Left lung (tissue), 10 donors: ENCODE measurements around the gene HS3ST5. TPM values are rescaled to one million over a fixed set of nuclear protein-coding genes. Genes with fewer than 3 reads are reported as not detected.

ENCODE experiments used
- ATAC-seq: fragments of 200-7000 bp; cut with Tn5 transposase; one replicate; pipeline ENCODE4 v1.9.1; 2020; ENCODE audit warnings: moderate library complexity
- DNase-seq, 4 donors: peaks; one replicate each; pipeline ENCODE4 v3.0.0-alpha.2; 2013 to 2020
- H3K27ac ChIP-seq, 2 donors: fragments of 200-600 bp; sonication (generic) in 1 of 2; one replicate each; pipeline versions ENCODE4 v1.5.0 to v1.8.0; 2020 to 2021
- H3K27me3 ChIP-seq, 2 donors: fragments of 200-600 bp; sonication (generic) in 1 of 2; one replicate each; pipeline versions ENCODE4 v1.5.0 to v1.8.0; 2020 to 2021
- H3K36me3 ChIP-seq, 2 donors: fragments of 200-600 bp; sonication (generic) in 1 of 2; one replicate each; pipeline versions ENCODE4 v1.5.0 to v1.8.0; 2020 to 2021
- H3K4me1 ChIP-seq, 2 donors: fragments of 200-600 bp; one replicate each; pipeline ENCODE4 v1.8.0; 2021
- H3K4me3 ChIP-seq, 2 donors: fragments of 200-600 bp; sonication (generic) in 1 of 2; one replicate each; pipeline versions ENCODE4 v1.5.0 to v1.8.0; 2020 to 2021; ENCODE audit warnings: mild to moderate bottlenecking in 1 of 2
- H3K9me3 ChIP-seq, 2 donors: fragments of 200-600 bp; sonication (generic) in 1 of 2; one replicate each; pipeline versions ENCODE4 v1.5.0 to v1.8.0; 2020 to 2021
- intact Hi-C, 2 donors: fragments of 100-400 bp; cut with DNase I; formaldehyde crosslinking; loops; one replicate each; pipeline versions ENCODE4 v1.11.2 to v1.14.2; 2022
- polyA plus RNA-seq, 6 donors: library from polyadenylated mRNA; unstranded; fragments of 120-200 nt; gene quantifications; one replicate each; pipeline ENCODE4 v1.2.1, GENCODE V29; 2013; ENCODE audit not compliant: insufficient read length in 6 of 6
- total RNA-seq, 2 donors: library from RNA; stranded (reverse); fragmentation: NEBNext Ultra II Directional; extraction: Animal tissue kit (Norgen Biotek cat#: 25700); gene quantifications; one replicate each; pipeline ENCODE4 v1.2.1, GENCODE V29; 2021
- TF ChIP-seq, protein P1 (sequence below), 2 donors: fragments of 200-600 bp; sonication (generic) in 1 of 2; IDR thresholded peaks; one replicate each; pipeline versions ENCODE4 v1.5.0 to v1.8.0; 2021; ENCODE audit warnings: antibody characterized with exemption in 2 of 2
- donor health status: DM: no; HTN: yes; CAD: no.
- donor health status: DM: no; HTN: no; CAD: no.

Gene HS3ST5
- total and polyA plus RNA-seq, 8 donors: 0.06 to 0.33 (median 0.18) TPM; not detected in 1

DNA sequence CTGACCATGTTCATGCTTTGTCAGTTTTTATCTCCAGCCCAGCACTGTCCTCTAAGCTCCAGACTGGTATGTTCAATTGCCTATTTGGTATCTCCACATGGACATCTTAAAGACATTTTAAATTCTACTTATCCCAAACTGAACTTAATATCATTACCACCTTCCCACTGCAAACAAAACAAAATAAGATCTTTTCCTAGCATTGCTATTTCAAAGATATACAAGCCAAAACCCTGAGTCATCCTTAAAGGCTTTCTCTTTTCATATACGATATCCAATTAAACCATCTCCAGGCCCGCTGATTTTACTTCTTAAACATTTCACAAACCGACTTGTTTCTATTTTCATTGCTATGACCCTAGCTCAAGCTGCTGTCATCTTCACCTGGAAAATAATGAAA, 35.1 kb upstream of the HS3ST5 start:
- no peak overlapping the region for H3K4me3 ChIP-seq
- no peak for ATAC-seq
- intact Hi-C loops: no loop called here
- no peak overlapping the region for H3K27ac ChIP-seq
- H3K36me3 ChIP-seq: no peaks in the 10 kb centered on the region
- H3K9me3 ChIP-seq: no peaks in the 10 kb centered on the region
- TF ChIP-seq, protein P1, sequence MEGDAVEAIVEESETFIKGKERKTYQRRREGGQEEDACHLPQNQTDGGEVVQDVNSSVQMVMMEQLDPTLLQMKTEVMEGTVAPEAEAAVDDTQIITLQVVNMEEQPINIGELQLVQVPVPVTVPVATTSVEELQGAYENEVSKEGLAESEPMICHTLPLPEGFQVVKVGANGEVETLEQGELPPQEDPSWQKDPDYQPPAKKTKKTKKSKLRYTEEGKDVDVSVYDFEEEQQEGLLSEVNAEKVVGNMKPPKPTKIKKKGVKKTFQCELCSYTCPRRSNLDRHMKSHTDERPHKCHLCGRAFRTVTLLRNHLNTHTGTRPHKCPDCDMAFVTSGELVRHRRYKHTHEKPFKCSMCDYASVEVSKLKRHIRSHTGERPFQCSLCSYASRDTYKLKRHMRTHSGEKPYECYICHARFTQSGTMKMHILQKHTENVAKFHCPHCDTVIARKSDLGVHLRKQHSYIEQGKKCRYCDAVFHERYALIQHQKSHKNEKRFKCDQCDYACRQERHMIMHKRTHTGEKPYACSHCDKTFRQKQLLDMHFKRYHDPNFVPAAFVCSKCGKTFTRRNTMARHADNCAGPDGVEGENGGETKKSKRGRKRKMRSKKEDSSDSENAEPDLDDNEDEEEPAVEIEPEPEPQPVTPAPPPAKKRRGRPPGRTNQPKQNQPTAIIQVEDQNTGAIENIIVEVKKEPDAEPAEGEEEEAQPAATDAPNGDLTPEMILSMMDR (IDR thresholded peaks at IDR 0.05): no peak
- no peaks in the 10 kb centered on the region for H3K27me3 ChIP-seq
- DNase-seq: no peak
- no peaks in the 10 kb centered on the region for H3K4me1 ChIP-seq

DNA sequence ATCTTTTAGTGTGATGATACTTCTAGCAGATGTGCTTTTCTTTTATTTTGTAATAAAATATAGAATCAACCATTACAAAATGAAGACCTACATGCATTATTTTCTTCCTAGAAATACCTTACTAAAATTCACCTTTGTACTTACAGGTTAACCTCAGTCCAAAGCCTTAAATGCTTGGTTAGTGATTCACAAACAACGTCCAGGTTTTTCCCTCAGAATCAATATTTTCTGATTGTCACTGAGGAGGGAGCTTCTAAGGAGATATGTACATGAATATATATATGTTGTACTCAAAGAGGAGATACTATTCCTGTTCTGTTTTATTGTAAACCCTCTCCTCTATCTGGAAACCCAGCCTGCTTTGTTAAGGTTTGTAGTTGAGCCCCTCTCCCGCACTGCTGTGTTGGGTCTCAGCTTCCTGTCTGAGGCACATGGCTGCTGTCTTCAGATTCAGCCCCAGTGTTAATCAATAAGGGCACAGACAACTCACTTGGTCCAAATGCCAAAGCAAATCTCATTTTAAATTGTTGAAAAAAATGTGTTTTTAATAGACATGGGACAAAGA, 33.9 kb upstream of the HS3ST5 start:
- ATAC-seq (no peak), DNase-seq (no peak)
- Histone ChIP-seq H3K9me3 (no peaks in the 10 kb centered on the region), H3K4me1 (no peaks in the 10 kb centered on the region), H3K4me3 (no peak overlapping the region), H3K27me3 (no peaks in the 10 kb centered on the region), H3K27ac (no peak overlapping the region), H3K36me3 (no peaks in the 10 kb centered on the region)
- TF ChIP-seq, protein P1 (IDR thresholded peaks at IDR 0.05): no peak
- intact Hi-C loops: no loop called here

DNA sequence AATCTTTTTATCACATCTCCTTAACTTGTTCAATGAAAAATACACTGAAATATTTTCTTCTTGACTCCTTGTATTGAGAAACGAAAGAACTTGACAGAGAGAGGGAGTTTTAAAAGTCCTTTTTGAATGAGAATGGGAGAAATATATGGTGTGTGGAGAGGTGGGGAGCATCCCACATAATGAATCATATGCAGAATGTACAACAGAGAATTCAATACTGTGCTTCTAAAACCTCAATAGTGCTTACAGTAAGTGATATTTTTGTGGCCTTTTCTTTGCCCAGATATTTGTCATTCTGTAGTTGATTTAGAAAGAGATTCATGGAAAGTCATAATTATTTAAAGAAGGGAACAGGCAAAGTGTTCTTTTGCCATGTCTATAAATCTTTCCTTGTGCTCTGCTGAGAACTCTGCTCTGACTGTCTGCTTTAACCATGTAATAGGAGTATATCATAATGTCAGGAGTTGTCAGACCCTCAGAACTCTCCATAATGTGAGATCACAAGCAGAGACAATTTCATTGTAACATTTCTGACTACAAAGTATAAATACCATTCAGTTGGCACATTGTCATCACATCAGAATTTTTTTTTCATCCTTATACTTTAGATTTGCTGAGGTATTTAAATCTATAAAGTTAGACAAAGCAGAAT, 32.8 kb upstream of the HS3ST5 start:
- Histone ChIP-seq H3K27me3 (no peaks in the 10 kb centered on the region), H3K36me3 (no peaks in the 10 kb centered on the region), H3K9me3 (no peaks in the 10 kb centered on the region), H3K4me1 (no peaks in the 10 kb centered on the region), H3K4me3 (no peak overlapping the region), H3K27ac (no peak overlapping the region)
- ATAC-seq (no peak), DNase-seq (no peak)
- TF ChIP-seq, protein P1 (IDR thresholded peaks at IDR 0.05): no peak
- intact Hi-C loops: no loop called here

DNA sequence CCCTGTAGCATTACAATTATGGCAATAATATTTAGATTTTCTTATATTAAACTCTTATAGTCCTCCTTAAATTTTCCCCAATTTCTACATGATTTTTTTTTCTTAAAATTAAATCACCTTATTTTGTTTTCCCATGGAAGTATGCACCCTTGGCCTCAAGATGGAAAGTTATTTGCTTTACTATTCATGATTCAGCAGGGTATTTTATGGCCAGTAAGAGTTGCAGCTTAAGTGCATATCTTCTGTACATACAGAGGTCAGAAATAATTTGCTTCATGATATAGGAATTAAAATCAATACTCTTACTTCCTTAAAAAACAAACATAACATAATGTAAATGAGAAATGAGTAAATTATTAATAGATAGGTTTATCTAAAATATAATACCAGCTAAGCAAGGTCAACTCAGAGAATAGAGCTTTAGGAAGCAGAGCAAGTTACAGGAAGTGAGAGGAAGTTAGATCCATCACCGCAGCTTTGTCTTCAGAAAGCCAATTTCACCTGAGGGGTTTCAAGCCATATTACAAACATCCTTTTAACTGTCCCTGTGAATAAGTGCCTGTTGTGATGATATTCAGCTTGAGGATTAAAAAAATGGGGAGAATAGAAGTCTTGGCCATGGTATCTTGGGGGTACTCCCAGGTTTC, 24.6 kb upstream of the HS3ST5 start:
- H3K4me3 ChIP-seq: no peak overlapping the region
- H3K27ac ChIP-seq: no peak overlapping the region
- no peaks in the 10 kb centered on the region for H3K4me1 ChIP-seq
- H3K27me3 ChIP-seq: no peaks in the 10 kb centered on the region
- TF ChIP-seq, protein P1 (IDR thresholded peaks at IDR 0.05): no peak
- H3K9me3 ChIP-seq: no peaks in the 10 kb centered on the region
- H3K36me3 ChIP-seq: no peaks in the 10 kb centered on the region
- no peak for ATAC-seq
- DNase-seq: no peak
- intact Hi-C loops: no loop called here

DNA sequence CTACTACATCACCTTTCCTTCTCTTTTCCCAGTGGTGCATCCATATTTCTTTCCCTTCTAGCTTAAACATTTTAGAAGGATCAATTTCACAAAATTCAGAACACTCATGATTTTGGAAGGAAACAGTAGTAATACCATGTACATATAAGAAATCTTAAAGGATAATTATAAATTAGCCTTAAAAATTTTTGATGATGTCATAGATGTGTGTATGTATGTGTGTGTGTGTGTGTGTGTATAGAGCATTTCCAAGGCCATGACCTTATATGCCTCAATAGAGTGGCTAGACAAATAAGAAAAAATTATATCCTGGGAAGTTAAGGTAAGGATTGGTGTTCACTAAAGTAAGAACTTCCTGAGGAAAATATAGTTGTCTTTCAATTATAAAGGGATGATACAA, 24.1 kb upstream of the HS3ST5 start:
- DNase-seq: no peak
- H3K4me1 ChIP-seq: no peaks in the 10 kb centered on the region
- no peaks in the 10 kb centered on the region for H3K36me3 ChIP-seq
- TF ChIP-seq, protein P1 (IDR thresholded peaks at IDR 0.05): no peak
- intact Hi-C loops: no loop called here
- H3K27ac ChIP-seq: no peak overlapping the region
- no peak overlapping the region for H3K4me3 ChIP-seq
- no peak for ATAC-seq
- H3K9me3 ChIP-seq: no peaks in the 10 kb centered on the region
- H3K27me3 ChIP-seq: no peaks in the 10 kb centered on the region
